Activated CD4-positive, alpha-beta T cell treated with anti-CD3 and anti-CD28 coated beads, Interleukin-2, amount 10 ng/mL, durations not matched to agents 7 days and 5 days (primary cell): ENCODE data around the gene OLIG1. TPM values are rescaled to one million over a fixed set of nuclear protein-coding genes. Genes with fewer than 3 reads are reported as not detected.

Source experiments
- CTCF ChIA-PET: fragments of 350-600 bp; sonication (Branson Sonifier 250); formaldehyde crosslinking; loops from one replicate; lab custom pipeline; 2021; ENCODE audit warnings: antibody characterized with exemption; lab: Charles Lee
- POLR2A ChIA-PET: fragments of 350-600 bp; sonication (Branson Sonifier 250); formaldehyde crosslinking; loops from one replicate; lab custom pipeline; 2021; ENCODE audit warnings: antibody characterized with exemption; lab: Charles Lee
- DNase-seq: peaks from one replicate; pipeline ENCODE4 v3.0.0-alpha.2; 2020
- H3K27ac Mint-ChIP-seq: one replicate; pipeline ENCODE4 v1.8.0; 2021; ENCODE audit warnings: mild to moderate bottlenecking, moderate library complexity, mixed read lengths
- H3K27me3 Mint-ChIP-seq: one replicate; pipeline ENCODE4 v1.8.0; 2021; ENCODE audit warnings: mixed read lengths
- H3K36me3 Mint-ChIP-seq: one replicate; pipeline ENCODE4 v1.8.0; 2021; ENCODE audit warnings: low read depth, mixed read lengths
- H3K4me1 Mint-ChIP-seq: one replicate; pipeline ENCODE4 v1.8.0; 2021; ENCODE audit warnings: mixed read lengths
- H3K4me3 Mint-ChIP-seq: one replicate; pipeline ENCODE4 v1.8.0; 2021; ENCODE audit warnings: mild to moderate bottlenecking, moderate library complexity, mixed read lengths
- H3K9me3 Mint-ChIP-seq: one replicate; pipeline ENCODE4 v1.8.0; 2021; ENCODE audit warnings: mixed read lengths
- total RNA-seq, 2 experiments: library from RNA; stranded (reverse); gene quantifications; one replicate each; pipeline ENCODE4 v1.2.3, GENCODE V29; 2021

The OLIG1 gene
- total RNA-seq: not detected

- Mint-ChIP-seq H3K36me3 (peaks cover 3% of the 10 kb centered on the region), H3K4me1 (peaks cover 19% of the 10 kb centered on the region), H3K27ac (no peak within 1 kb of the TSS), H3K9me3 (no peaks in the 10 kb centered on the region), H3K27me3 (peaks cover 80% of the 10 kb centered on the region), H3K4me3 (peak within 1 kb of the TSS; percentile 59)
- ChIA-PET POLR2A (no interaction called here), CTCF (no interaction called here)
- peak; percentile 27 for DNase-seq
Observed at GRCh38 chr21:33069994-33070743, at the start of gene OLIG1. OLIG1 (plus strand) TSS chr21:33070141; CDS start chr21:33070247, 106 bp downstream.

- Mint-ChIP-seq H3K9me3 (no peaks in the 10 kb centered on the region), H3K36me3 (peaks cover 12% of the 10 kb centered on the region), H3K4me1 (peaks cover 21% of the 10 kb centered on the region), H3K27me3 (peaks cover 90% of the 10 kb centered on the region), H3K27ac (no peak overlapping the region), H3K4me3 (peak overlapping the region; percentile 30)
- ChIA-PET CTCF (no interaction called here), POLR2A (no interaction called here)
- DNase-seq: no peak
Observed at GRCh38 chr21:33020558-33021100, 49.3 kb upstream of the OLIG1 start.

- H3K36me3 Mint-ChIP-seq: peaks cover 16% of the 10 kb centered on the region
- no peak for DNase-seq
- H3K4me1 Mint-ChIP-seq: peaks cover 25% of the 10 kb centered on the region
- H3K27me3 Mint-ChIP-seq: peaks cover 90% of the 10 kb centered on the region
- H3K4me3 Mint-ChIP-seq: no peak overlapping the region
- ChIA-PET POLR2A (no interaction called here), CTCF (interaction anchor here (1.0 kb wide), 1 partner anchor 20 kb away, joined by 3 read pairs; no protein-coding TSS in a partner anchor)
- H3K9me3 Mint-ChIP-seq: no peaks in the 10 kb centered on the region
- H3K27ac Mint-ChIP-seq: no peak overlapping the region
Observed at GRCh38 chr21:33021150-33021549, 48.8 kb upstream of the OLIG1 start.

- peaks cover 17% of the 10 kb centered on the region for H3K36me3 Mint-ChIP-seq
- CTCF ChIA-PET: interaction anchor here (1.0 to 1.5 kb wide), 2 partner anchors 21 to 106 kb away, joined by 3 to 4 read pairs; no protein-coding TSS in a partner anchor
Observed at GRCh38 chr21:33021667-33022066, 48.3 kb upstream of the OLIG1 start.

GRCh38 chr21:33022489-33022827 is 47.5 kb upstream of the OLIG1 start:
- Mint-ChIP-seq H3K9me3 (no peaks in the 10 kb centered on the region), H3K4me3 (peak overlapping the region; percentile 60)
- DNase-seq: no peak

More at GRCh38 chr21:33021667-33022066, 48.3 kb upstream of the OLIG1 start:
- POLR2A ChIA-PET: no interaction called here
- H3K27me3 Mint-ChIP-seq: peaks cover 90% of the 10 kb centered on the region
- H3K4me3 Mint-ChIP-seq: no peak overlapping the region
- peaks cover 29% of the 10 kb centered on the region for H3K4me1 Mint-ChIP-seq
- no peak for DNase-seq
- no peaks in the 10 kb centered on the region for H3K9me3 Mint-ChIP-seq
- no peak overlapping the region for H3K27ac Mint-ChIP-seq

GRCh38 chr21:33022828-33023573 is 46.9 kb upstream of the OLIG1 start:
- POLR2A ChIA-PET: no interaction called here

More at GRCh38 chr21:33022489-33022827, 47.5 kb upstream of the OLIG1 start:
- peak overlapping the region; percentile 81 for H3K27ac Mint-ChIP-seq
- ChIA-PET POLR2A (no interaction called here), CTCF (interaction anchor here (1.5 kb wide), 1 partner anchor 105 kb away, joined by 4 read pairs; no protein-coding TSS in a partner anchor)
- H3K4me1 Mint-ChIP-seq: peaks cover 34% of the 10 kb centered on the region
- H3K27me3 Mint-ChIP-seq: peaks cover 87% of the 10 kb centered on the region
- peaks cover 17% of the 10 kb centered on the region for H3K36me3 Mint-ChIP-seq

GRCh38 chr21:33023574-33024200 is 46.3 kb upstream of the OLIG1 start:
- H3K4me3 Mint-ChIP-seq: peak overlapping the region; percentile 37

More at GRCh38 chr21:33022828-33023573, 46.9 kb upstream of the OLIG1 start:
- H3K27me3 Mint-ChIP-seq: peaks cover 85% of the 10 kb centered on the region
- H3K27ac Mint-ChIP-seq: peak overlapping the region; percentile 81
- no peaks in the 10 kb centered on the region for H3K9me3 Mint-ChIP-seq
- H3K4me1 Mint-ChIP-seq: peaks cover 34% of the 10 kb centered on the region
- H3K36me3 Mint-ChIP-seq: peaks cover 17% of the 10 kb centered on the region
- H3K4me3 Mint-ChIP-seq: peak overlapping the region; percentile 60
- no peak for DNase-seq
- CTCF ChIA-PET: interaction anchor here (1.3 to 1.5 kb wide), 2 partner anchors 53 to 104 kb away, joined by 3 to 4 read pairs; no protein-coding TSS in a partner anchor

GRCh38 chr21:33024201-33025103 is 45.5 kb upstream of the OLIG1 start:
- Mint-ChIP-seq H3K27ac (peak overlapping the region; percentile 86), H3K4me1 (peaks cover 37% of the 10 kb centered on the region), H3K9me3 (no peaks in the 10 kb centered on the region), H3K36me3 (peaks cover 13% of the 10 kb centered on the region), H3K27me3 (peaks cover 83% of the 10 kb centered on the region), H3K4me3 (peak overlapping the region; percentile 37)
- ChIA-PET CTCF (interaction anchor here (1.3 kb wide), 1 partner anchor 52 kb away, joined by 3 read pairs; no protein-coding TSS in a partner anchor), POLR2A (interaction anchor here (0.6 kb wide), 1 partner anchor 12 kb away, joined by 3 read pairs; no protein-coding TSS in a partner anchor)
- DNase-seq: no peak

More at GRCh38 chr21:33023574-33024200, 46.3 kb upstream of the OLIG1 start:
- Mint-ChIP-seq H3K9me3 (no peaks in the 10 kb centered on the region), H3K27ac (peak overlapping the region; percentile 86), H3K4me1 (peaks cover 39% of the 10 kb centered on the region), H3K27me3 (peaks cover 85% of the 10 kb centered on the region), H3K36me3 (peaks cover 17% of the 10 kb centered on the region)
- ChIA-PET CTCF (interaction anchor here (1.3 kb wide), 1 partner anchor 52 kb away, joined by 3 read pairs; no protein-coding TSS in a partner anchor), POLR2A (no interaction called here)
- no peak for DNase-seq

- Mint-ChIP-seq H3K27me3 (peaks cover 87% of the 10 kb centered on the region), H3K4me3 (no peak overlapping the region), H3K9me3 (no peaks in the 10 kb centered on the region), H3K36me3 (peaks cover 13% of the 10 kb centered on the region), H3K4me1 (peaks cover 34% of the 10 kb centered on the region), H3K27ac (peak overlapping the region; percentile 86)
- no peak for DNase-seq
- ChIA-PET POLR2A (interaction anchor here (0.6 kb wide), 1 partner anchor 11 kb away, joined by 3 read pairs; no protein-coding TSS in a partner anchor), CTCF (interaction anchor here (0.6 to 1.3 kb wide), 2 partner anchors 34 to 85 kb away, joined by 3 to 4 read pairs; no protein-coding TSS in a partner anchor)
Observed at GRCh38 chr21:33025106-33025488, 44.8 kb upstream of the OLIG1 start.

GRCh38 chr21:33025489-33026442 is 44.2 kb upstream of the OLIG1 start, which contains the start of gene OLIG2:
OLIG2 (plus strand) TSS chr21:33025935; CDS start chr21:33026863, 928 bp downstream.
- H3K27ac Mint-ChIP-seq: peak within 1 kb of the TSS; percentile 86
- DNase-seq: no peak
- H3K27me3 Mint-ChIP-seq: peaks cover 86% of the 10 kb centered on the region
- H3K36me3 Mint-ChIP-seq: peaks cover 8% of the 10 kb centered on the region
- ChIA-PET POLR2A (no interaction called here), CTCF (interaction anchor here (0.6 to 1.3 kb wide), 2 partner anchors 35 to 85 kb away, joined by 3 to 4 read pairs; no protein-coding TSS in a partner anchor)
- H3K4me3 Mint-ChIP-seq: peak within 1 kb of the TSS; percentile 55
- H3K4me1 Mint-ChIP-seq: peaks cover 29% of the 10 kb centered on the region
- no peaks in the 10 kb centered on the region for H3K9me3 Mint-ChIP-seq
